Peyer's patch (tissue), 4 donors: ENCODE data around the gene SESTD1.

ENCODE experiments used
- POLR2A ChIP-seq, 2 donors: fragments of 450-650 bp; IDR thresholded peaks; one replicate each; pipeline ENCODE4 v1.5.1; 2017; ENCODE audit warnings: antibody characterized with exemption in 2 of 2, mild to moderate bottlenecking in 2 of 2, moderate library complexity in 2 of 2
- TF ChIP-seq, protein P1 (sequence below), 6 experiments: fragments of 450-650 bp in 4 of 6; fragments of 200-600 bp in 2 of 6; sonication (generic) in 1 of 6; IDR thresholded peaks; one replicate each; pipeline ENCODE4 v1.5.1; 2017 to 2019; ENCODE audit warnings: antibody characterized with exemption in 6 of 6, mild to moderate bottlenecking in 3 of 6, moderate library complexity in 1 of 6

DNA sequence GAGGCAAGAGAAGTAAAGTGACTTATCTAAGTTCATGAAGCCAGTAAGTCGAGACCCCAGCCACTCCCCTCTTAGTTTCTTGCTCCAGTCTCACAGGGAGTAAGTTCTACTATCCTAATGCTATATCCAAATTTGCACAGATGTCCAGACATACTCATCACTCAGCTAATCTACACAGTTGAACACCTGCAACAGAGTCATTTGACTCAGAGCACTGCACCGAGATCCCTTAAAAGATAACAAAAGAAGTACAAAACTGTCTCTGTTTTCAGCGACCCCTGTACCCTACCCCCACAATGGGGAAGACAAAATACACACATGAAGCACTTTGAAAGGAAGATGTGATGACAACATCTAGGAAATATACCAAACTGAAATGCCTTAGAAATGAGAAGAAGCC, 192.1 kb downstream of the SESTD1 start:
- TF ChIP-seq, protein P1, sequence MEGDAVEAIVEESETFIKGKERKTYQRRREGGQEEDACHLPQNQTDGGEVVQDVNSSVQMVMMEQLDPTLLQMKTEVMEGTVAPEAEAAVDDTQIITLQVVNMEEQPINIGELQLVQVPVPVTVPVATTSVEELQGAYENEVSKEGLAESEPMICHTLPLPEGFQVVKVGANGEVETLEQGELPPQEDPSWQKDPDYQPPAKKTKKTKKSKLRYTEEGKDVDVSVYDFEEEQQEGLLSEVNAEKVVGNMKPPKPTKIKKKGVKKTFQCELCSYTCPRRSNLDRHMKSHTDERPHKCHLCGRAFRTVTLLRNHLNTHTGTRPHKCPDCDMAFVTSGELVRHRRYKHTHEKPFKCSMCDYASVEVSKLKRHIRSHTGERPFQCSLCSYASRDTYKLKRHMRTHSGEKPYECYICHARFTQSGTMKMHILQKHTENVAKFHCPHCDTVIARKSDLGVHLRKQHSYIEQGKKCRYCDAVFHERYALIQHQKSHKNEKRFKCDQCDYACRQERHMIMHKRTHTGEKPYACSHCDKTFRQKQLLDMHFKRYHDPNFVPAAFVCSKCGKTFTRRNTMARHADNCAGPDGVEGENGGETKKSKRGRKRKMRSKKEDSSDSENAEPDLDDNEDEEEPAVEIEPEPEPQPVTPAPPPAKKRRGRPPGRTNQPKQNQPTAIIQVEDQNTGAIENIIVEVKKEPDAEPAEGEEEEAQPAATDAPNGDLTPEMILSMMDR (IDR thresholded peaks at IDR 0.05), result no peak
- TF ChIP-seq POLR2A (IDR thresholded peaks at IDR 0.05), result no peak
